HepG2 (cell line): ENCODE data around the gene ZC3H7B. TPM values are rescaled to one million over a fixed set of nuclear protein-coding genes. Genes with fewer than 3 reads are reported as not detected.

ENCODE experiments used
- ATAC-seq: fragments of 200-7000 bp; cut with Tn5 transposase; 3 replicates; pipeline ENCODE4 v1.9.1; 2020; ENCODE audit warnings: mild to moderate bottlenecking, moderate library complexity
- BruUV-seq: library from RNA; stranded (reverse); fragments of 400-500 nt; replicated peaks from 2 replicates; lab custom pipeline; 2021; lab: Mats Ljungman, UMichigan
- CTCF ChIA-PET: fragments of 300-600 bp; formaldehyde crosslinking; extraction: SDS; loops from one replicate; lab custom pipeline; 2021; ENCODE audit warnings: low total read pairs, inconsistent platforms, low intra/inter-chr PET ratio; lab: Yijun Ruan, JAX
- POLR2A ChIA-PET: fragments of 350-600 bp; sonication (Branson Sonifier 250); formaldehyde crosslinking; loops from one replicate; lab custom pipeline; 2020; ENCODE audit warnings: antibody characterized with exemption, inconsistent platforms; lab: Yijun Ruan, JAX
- DNase-seq: peaks from one replicate; pipeline ENCODE4 v3.0.0-alpha.2; 2015; ENCODE audit warnings: low spot score
- FAIRE-seq: peaks from 3 replicates; lab custom pipeline; 2011; peaks lifted over from hg19 to GRCh38; lab: Jason Lieb, UNC
- H2AFZ ChIP-seq: one replicate; pipeline ENCODE4 v1.6.1; 2011; ENCODE audit warnings: low read length, inconsistent platforms
- H3K27ac ChIP-seq: fragments of 300-600 bp; 3 replicates; pipeline ENCODE4 v1.8.0; 2011; ENCODE audit warnings: mixed run types, mild to moderate bottlenecking, mixed read lengths, low read length, inconsistent platforms; ENCODE audit not compliant: insufficient read depth; ENCODE audit errors: extremely low read length
- H3K27me3 ChIP-seq, 2 experiments: fragments of 200-600 bp in 1 of 2; 2 replicates in 1 of 2; 3 replicates in 1 of 2; pipeline versions ENCODE4 v1.6.0 to v1.8.0; 2011; ENCODE audit warnings: low read length in 2 of 2, mild to moderate bottlenecking in 2 of 2, moderate library complexity in 2 of 2, inconsistent platforms in 1 of 2; ENCODE audit not compliant: insufficient read depth in 2 of 2, control insufficient read depth in 1 of 2
- H3K36me3 ChIP-seq, 2 experiments: fragments of 200-600 bp in 1 of 2; replicated peaks in 1 of 2; 2 replicates in 1 of 2; 3 replicates in 1 of 2; pipeline versions ENCODE4 v1.5.1 to v1.8.0; 2011; ENCODE audit warnings: low read length in 2 of 2, inconsistent platforms in 1 of 2; ENCODE audit not compliant: insufficient read depth in 2 of 2, control insufficient read depth in 1 of 2
- H3K4me1 ChIP-seq: 2 replicates; pipeline ENCODE4 v1.5.1; 2012; ENCODE audit warnings: low read length, inconsistent platforms; ENCODE audit not compliant: insufficient read depth
- H3K4me2 ChIP-seq: 2 replicates; pipeline ENCODE4 v1.6.0; 2011; ENCODE audit warnings: low read depth, low read length, inconsistent platforms
- H3K4me3 ChIP-seq, 3 experiments: fragments of 200-600 bp in 1 of 3; sonication (generic), shearing (Covaris generic) in 1 of 3; replicated peaks in 1 of 3; 2 replicates each; pipeline ENCODE4 v1.5.1; 2011 to 2016; ENCODE audit warnings: low read length in 3 of 3, inconsistent platforms in 2 of 3, low read depth in 2 of 3, mild to moderate bottlenecking in 2 of 3, control low read depth in 1 of 3, mixed read lengths in 1 of 3; ENCODE audit not compliant: insufficient read depth in 1 of 3
- H3K79me2 ChIP-seq: one replicate; pipeline ENCODE4 v1.6.1; 2011; ENCODE audit warnings: low read length, inconsistent platforms; ENCODE audit not compliant: insufficient read depth
- H3K9ac ChIP-seq: 2 replicates; pipeline ENCODE4 v1.6.0; 2011; ENCODE audit warnings: mild to moderate bottlenecking, low read depth, low read length, inconsistent platforms; ENCODE audit not compliant: insufficient read depth
- H3K9me3 ChIP-seq: 2 replicates; pipeline ENCODE4 v1.5.1; 2012; ENCODE audit warnings: mild to moderate bottlenecking, low read length
- H4K20me1 ChIP-seq: 2 replicates; pipeline ENCODE4 v1.6.0; 2011; ENCODE audit warnings: inconsistent platforms, mild to moderate bottlenecking, low read length, moderate library complexity; ENCODE audit not compliant: insufficient read depth
- CREB3 ChIP-seq: sonication (generic); formaldehyde crosslinking; IDR thresholded peaks from 2 replicates; pipeline ENCODE4 v1.5.0; 2020; ENCODE audit warnings: missing genetic modification reagents
- E2F2 ChIP-seq: sonication (generic); formaldehyde crosslinking; IDR thresholded peaks from 2 replicates; pipeline ENCODE4 v1.4.0; 2020; ENCODE audit warnings: missing genetic modification reagents, borderline replicate concordance
- IRX3 ChIP-seq: sonication (generic); formaldehyde crosslinking; IDR thresholded peaks from 2 replicates; pipeline ENCODE4 v1.8.1; 2023; ENCODE audit warnings: mild to moderate bottlenecking, low read depth, missing genetic modification reagents, borderline replicate concordance
- KDM3A ChIP-seq: IDR thresholded peaks from 2 replicates; pipeline ENCODE4 v1.6.1; 2018; ENCODE audit warnings: low read depth, missing compliant biosample characterization
- PBX3 ChIP-seq: sonication (generic); formaldehyde crosslinking; IDR thresholded peaks from 2 replicates; pipeline ENCODE4 v1.8.1; 2023; ENCODE audit warnings: missing genetic modification reagents, inconsistent platforms, borderline replicate concordance
- POLR2G ChIP-seq: fragments of 200-400 bp; formaldehyde crosslinking; IDR thresholded peaks from 2 replicates; pipeline ENCODE4 v1.6.1; 2018; ENCODE audit warnings: mild to moderate bottlenecking, low read depth, low read length, moderate library complexity
- PPARG ChIP-seq: conservative IDR thresholded peaks from 2 replicates; pipeline ENCODE4 v1.6.1; 2016; ENCODE audit warnings: missing biosample characterization, missing genetic modification reagents
- PTBP1 ChIP-seq: fragments of 200-400 bp; formaldehyde crosslinking; IDR thresholded peaks from 2 replicates; pipeline ENCODE4 v1.6.1; 2018; ENCODE audit warnings: low read length, low read depth; ENCODE audit not compliant: poor library complexity, severe bottlenecking
- SMYD3 ChIP-seq: sonication (generic); formaldehyde crosslinking; IDR thresholded peaks from 2 replicates; pipeline ENCODE4 v1.8.1; 2023; ENCODE audit warnings: mild to moderate bottlenecking, missing genetic modification reagents
- SP4 ChIP-seq: sonication (generic); formaldehyde crosslinking; IDR thresholded peaks from 2 replicates; pipeline ENCODE4 v1.8.1; 2023; ENCODE audit warnings: mild to moderate bottlenecking, missing genetic modification reagents
- TAF15 ChIP-seq: fragments of 200-400 bp; formaldehyde crosslinking; IDR thresholded peaks from one replicate; pipeline ENCODE4 v1.6.1; 2018; ENCODE audit warnings: mild to moderate bottlenecking, low read depth, low read length; ENCODE audit not compliant: poor library complexity, severe bottlenecking
- TCF7L2 ChIP-seq: IDR thresholded peaks from 2 replicates; pipeline ENCODE4 v1.6.1; 2011; ENCODE audit warnings: mild to moderate bottlenecking, low read depth, low read length, moderate library complexity
- TEAD3 ChIP-seq: optimal IDR thresholded peaks from 2 replicates; pipeline ENCODE3; 2016; ENCODE audit warnings: borderline replicate concordance
- ZFY ChIP-seq: sonication (generic); formaldehyde crosslinking; IDR thresholded peaks from 2 replicates; pipeline ENCODE4 v1.4.0; 2020; ENCODE audit warnings: missing genetic modification reagents
- ZNF709 ChIP-seq: sonication (generic); formaldehyde crosslinking; IDR thresholded peaks from 2 replicates; pipeline ENCODE4 v1.5.0; 2020; ENCODE audit warnings: mild to moderate bottlenecking, missing genetic modification reagents
- ZNF782 ChIP-seq: sonication (generic); formaldehyde crosslinking; IDR thresholded peaks from 2 replicates; pipeline ENCODE4 v1.4.0; 2020; ENCODE audit warnings: missing genetic modification reagents, mild to moderate bottlenecking, borderline replicate concordance
- ZNF850 ChIP-seq: sonication (generic); formaldehyde crosslinking; conservative IDR thresholded peaks from 2 replicates; pipeline ENCODE4 v1.9.0; 2021; ENCODE audit warnings: mild to moderate bottlenecking, missing genetic modification reagents
- ZSCAN20 ChIP-seq: sonication (generic); formaldehyde crosslinking; IDR thresholded peaks from 2 replicates; pipeline ENCODE4 v1.4.0; 2020; ENCODE audit warnings: missing genetic modification reagents, mild to moderate bottlenecking, borderline replicate concordance
- WGBS: methylation state at CpG from one replicate; pipeline ENCODE4 v1.1.6; 2017; ENCODE audit warnings: low lambda C conversion rate; 5-methylcytosine and 5-hydroxymethylcytosine counted together
- in situ Hi-C: cut with HindIII; loops from 2 replicates; pipeline ENCODE4 v1.10.0; 2017; ENCODE audit warnings: low pct_unique_long_range_greater_than_20kb; ENCODE audit not compliant: extremely low pct_ligation_motif_present
- intact Hi-C: fragments of 100-400 bp; cut with micrococcal nuclease; formaldehyde crosslinking; loops from one replicate; pipeline ENCODE4 v1.10.0; 2022; ENCODE audit not compliant: unreplicated experiment
- polyA plus RNA-seq, 8 experiments: library from polyadenylated mRNA; depleted of rRNA in 3 of 8; stranded (reverse) in 7 of 8; unstranded in 1 of 8; fragments of >200 nt; fragmentation: Illumina TruSeq in 4 of 8; extraction: Trizol in 4 of 8; gene quantifications; 2 replicates each; pipeline versions ENCODE4 v1.2.1 to v1.2.3, GENCODE V29; 2011 to 2016; ENCODE audit warnings: low read depth in 4 of 8, missing spikeins in 1 of 8, mixed read lengths in 1 of 8; ENCODE audit not compliant: insufficient read depth in 1 of 8
- total RNA-seq, 5 experiments: library from RNA; depleted of rRNA; stranded (reverse); fragments of >200 nt; fragmentation: Illumina TruSeq; extraction: Trizol; gene quantifications; 2 replicates each; pipeline ENCODE4 v1.2.3, GENCODE V29; 2016; ENCODE audit warnings: low read depth in 1 of 5

ZC3H7B gene
- total and polyA plus RNA-seq, 2 of the 13 experiments (the other 11 are each of a cell fraction or from before 2014, with no cell fraction given), result 26.4 to 37.2 TPM

GRCh38 chr22:41384128-41384527 lies 82.8 kb downstream of the ZC3H7B start (continued):
- TF ChIP-seq SP4 (CRISPR knock-in tag) (no peak), SMYD3 (CRISPR knock-in tag) (no peak), ZSCAN20 (CRISPR knock-in tag) (no peak), KDM3A (CRISPR knock-in tag) (no peak), CREB3 (CRISPR knock-in tag) (no peak)

GRCh38 chr22:41387341-41387740 lies 86.0 kb downstream of the ZC3H7B start:
- ATAC-seq, result no peak
- no peak for FAIRE-seq
- TF ChIP-seq ZNF782, result no peak
- TF ChIP-seq TEAD3, result no peak
- TF ChIP-seq IRX3 (CRISPR knock-in tag), result no peak
- TF ChIP-seq TAF15, result no peak
- TF ChIP-seq PBX3 (CRISPR knock-in tag), result no peak
- no peak for TF ChIP-seq PTBP1
- TF ChIP-seq ZNF709 (CRISPR knock-in tag), result no peak
- TF ChIP-seq POLR2G, result no peak
- no peak for TF ChIP-seq PPARG (CRISPR knock-in tag)
- TF ChIP-seq ZFY (CRISPR knock-in tag), result no peak
- no peak for TF ChIP-seq E2F2 (CRISPR knock-in tag)
- TF ChIP-seq TCF7L2, result no peak
- no peak for TF ChIP-seq ZNF850
- TF ChIP-seq, all 625 proteins: peak for 0
- no peaks in the 10 kb centered on the region for H3K9me3 ChIP-seq
- no peak overlapping the region for H3K27ac ChIP-seq
- BruUV-seq, result no TSS peak
- no peak overlapping the region for H2AFZ ChIP-seq
- H3K4me3 ChIP-seq, result no peak overlapping the region
- H3K27me3 ChIP-seq, result no peaks in the 10 kb centered on the region; a peak in 1 of 5 replicates
- DNase-seq, result no peak
- H3K79me2 ChIP-seq, result peaks cover 5% of the 10 kb centered on the region
- intact Hi-C loops (no loop called here), in situ Hi-C loops (no loop called here)
- H3K9ac ChIP-seq, result no peak overlapping the region
- no peak overlapping the region for H3K4me2 ChIP-seq
- POLR2A ChIA-PET, result no interaction called here
- H4K20me1 ChIP-seq, result no peaks in the 10 kb centered on the region
- peaks cover 0 to 15% of the 10 kb centered on the region in 2 experiments; a peak in 3 of 5 replicates for H3K36me3 ChIP-seq
- CTCF ChIA-PET, result no interaction called here
- 98% methylated on average over 4 of the region's 7 CpGs for WGBS
- peaks cover 14% of the 10 kb centered on the region for H3K4me1 ChIP-seq
